ENCODE data around the gene CAMK1D. TPM values are rescaled to one million over a fixed set of nuclear protein-coding genes. Genes with fewer than 3 reads are reported as not detected.
A peak's percentile ranks its signal among the peaks of the same experiment; 100 is the strongest.

The CAMK1D gene
- total RNA-seq, 1 donor, result 11.2 TPM

- no peak overlapping the region for H3K27ac ChIP-seq (ENCODE audit: low read depth, low read length)
- H3K4me2 ChIP-seq (ENCODE audit: insufficient read depth, low read length), result no peak overlapping the region
- H4K20me1 ChIP-seq (ENCODE audit: insufficient read depth, low read length), result no peaks in the 10 kb centered on the region
- H3K4me3 ChIP-seq (ENCODE audit: insufficient read depth, low read length), result no peak overlapping the region
- no peak overlapping the region for H2AFZ ChIP-seq (ENCODE audit: low read length)
- DNase-seq (ENCODE audit: insufficient read length, low spot score, missing footprints), result no peak
- peaks cover 3% of the 10 kb centered on the region for H3K27me3 ChIP-seq (ENCODE audit: insufficient read depth, low read length)
- no peaks in the 10 kb centered on the region for H3K79me2 ChIP-seq (ENCODE audit: insufficient read depth, low read length)
- H3K36me3 ChIP-seq (ENCODE audit: insufficient read depth, low read length), result no peaks in the 10 kb centered on the region
- no peak for TF ChIP-seq CTCF (IDR thresholded peaks at IDR 0.05; ENCODE audit: extremely low read depth, low read depth, low read length)
- H3K4me1 ChIP-seq (ENCODE audit: insufficient read depth, low read length), result no peaks in the 10 kb centered on the region
- H3K9me3 ChIP-seq (ENCODE audit: low read depth, low read length), result no peaks in the 10 kb centered on the region
Observed at GRCh38 chr10:12726971-12727831, 377.9 kb downstream of the CAMK1D start.

- H3K27ac ChIP-seq (ENCODE audit: low read depth, low read length), result no peak overlapping the region
- no peaks in the 10 kb centered on the region for H4K20me1 ChIP-seq (ENCODE audit: insufficient read depth, low read length)
- H3K27me3 ChIP-seq (ENCODE audit: insufficient read depth, low read length), result peaks cover 3% of the 10 kb centered on the region
- H2AFZ ChIP-seq (ENCODE audit: low read length), result no peak overlapping the region
- H3K79me2 ChIP-seq (ENCODE audit: insufficient read depth, low read length), result no peaks in the 10 kb centered on the region
- no peak for DNase-seq (ENCODE audit: insufficient read length, low spot score, missing footprints)
- H3K4me2 ChIP-seq (ENCODE audit: insufficient read depth, low read length), result no peak overlapping the region
- H3K4me3 ChIP-seq (ENCODE audit: insufficient read depth, low read length), result no peak overlapping the region
- H3K4me1 ChIP-seq (ENCODE audit: insufficient read depth, low read length), result no peaks in the 10 kb centered on the region
- no peak for TF ChIP-seq CTCF (IDR thresholded peaks at IDR 0.05; ENCODE audit: extremely low read depth, low read depth, low read length)
- no peaks in the 10 kb centered on the region for H3K36me3 ChIP-seq (ENCODE audit: insufficient read depth, low read length)
- H3K9me3 ChIP-seq (ENCODE audit: low read depth, low read length), result no peaks in the 10 kb centered on the region
Observed at GRCh38 chr10:12727832-12728215, 378.5 kb downstream of the CAMK1D start.

- Histone ChIP-seq H3K4me3 (ENCODE audit: insufficient read depth, low read length) (no peak overlapping the region), H2AFZ (ENCODE audit: low read length) (no peak overlapping the region), H3K27ac (ENCODE audit: low read depth, low read length) (no peak overlapping the region), H3K36me3 (ENCODE audit: insufficient read depth, low read length) (no peaks in the 10 kb centered on the region), H3K9me3 (ENCODE audit: low read depth, low read length) (no peaks in the 10 kb centered on the region), H4K20me1 (ENCODE audit: insufficient read depth, low read length) (no peaks in the 10 kb centered on the region), H3K4me2 (ENCODE audit: insufficient read depth, low read length) (no peak overlapping the region), H3K4me1 (ENCODE audit: insufficient read depth, low read length) (no peaks in the 10 kb centered on the region), H3K79me2 (ENCODE audit: insufficient read depth, low read length) (no peaks in the 10 kb centered on the region), H3K27me3 (ENCODE audit: insufficient read depth, low read length) (peaks cover 3% of the 10 kb centered on the region)
- no peak for TF ChIP-seq CTCF (IDR thresholded peaks at IDR 0.05; ENCODE audit: extremely low read depth, low read depth, low read length)
- no peak for DNase-seq (ENCODE audit: insufficient read length, low spot score, missing footprints)
Observed at GRCh38 chr10:12728494-12728893, 379.1 kb downstream of the CAMK1D start.

- no peak for DNase-seq (ENCODE audit: insufficient read length, low spot score, missing footprints)
- no peak overlapping the region for H3K4me2 ChIP-seq (ENCODE audit: insufficient read depth, low read length)
- no peaks in the 10 kb centered on the region for H3K79me2 ChIP-seq (ENCODE audit: insufficient read depth, low read length)
- no peak overlapping the region for H2AFZ ChIP-seq (ENCODE audit: low read length)
- no peak overlapping the region for H3K27ac ChIP-seq (ENCODE audit: low read depth, low read length)
- peaks cover 3% of the 10 kb centered on the region for H3K27me3 ChIP-seq (ENCODE audit: insufficient read depth, low read length)
- H3K9me3 ChIP-seq (ENCODE audit: low read depth, low read length), result no peaks in the 10 kb centered on the region
- H4K20me1 ChIP-seq (ENCODE audit: insufficient read depth, low read length), result no peaks in the 10 kb centered on the region
- H3K4me3 ChIP-seq (ENCODE audit: insufficient read depth, low read length), result no peak overlapping the region
- no peaks in the 10 kb centered on the region for H3K4me1 ChIP-seq (ENCODE audit: insufficient read depth, low read length)
- TF ChIP-seq CTCF (IDR thresholded peaks at IDR 0.05; ENCODE audit: extremely low read depth, low read depth, low read length), result peak; percentile 39
- H3K36me3 ChIP-seq (ENCODE audit: insufficient read depth, low read length), result no peaks in the 10 kb centered on the region
Observed at GRCh38 chr10:12729885-12730284, 380.5 kb downstream of the CAMK1D start.

Measured in osteoblast (primary cell).